ENCODE results near the gene ASPHD2.

- TF ChIP-seq BCL11A (IDR thresholded peaks at IDR 0.05; ENCODE audit: low read depth, low read length) (no peak), JUNB (IDR thresholded peaks at IDR 0.05) (no peak), SP1 (IDR thresholded peaks at IDR 0.05; ENCODE audit: low read depth, low read length) (peak; percentile 75), POLR2AphosphoS5 (IDR thresholded peaks at IDR 0.05; ENCODE audit: low read length) (peak; percentile 83; the same call in 1 of the 2 replicates), ZBTB33 (IDR thresholded peaks at IDR 0.05) (no peak)
Measured at GRCh38 chr22:26483439-26484359, 54.6 kb downstream of the ASPHD2 start, which contains the start of the genes HPS4 and SRRD.
